ENCODE measurements around the gene TEX9.

TEX9 gene

GRCh38 chr15:56454836-56455235 is 89.6 kb downstream of the TEX9 start:
- no peak for DNase-seq (ENCODE audit: low read depth)

GRCh38 chr15:56456229-56456628 is 91.0 kb downstream of the TEX9 start:
- DNase-seq (ENCODE audit: low read depth) = no peak

- DNase-seq (ENCODE audit: low read depth) = no peak
Measured at GRCh38 chr15:56459096-56459495, 93.9 kb downstream of the TEX9 start.

- no peak for DNase-seq (ENCODE audit: low read depth)
Measured at GRCh38 chr15:56460071-56460470, 94.8 kb downstream of the TEX9 start.

GRCh38 chr15:56460947-56461346 is 95.7 kb downstream of the TEX9 start:
- no peak for DNase-seq (ENCODE audit: low read depth)

GRCh38 chr15:56464893-56465520 is 99.8 kb downstream of the TEX9 start, which contains the start of gene MNS1:
Gene MNS1, minus strand, starts transcription at chr15:56465137. Its CDS starts 165 bp downstream, at chr15:56464972.
- peak; percentile 78 for DNase-seq (ENCODE audit: low read depth)

- no peak for DNase-seq (ENCODE audit: low read depth)
Measured at GRCh38 chr15:56467616-56468015, 102.4 kb downstream of the TEX9 start.

GRCh38 chr15:56468401-56468800 is 103.2 kb downstream of the TEX9 start:
- no peak for DNase-seq (ENCODE audit: low read depth)

GRCh38 chr15:56469483-56469882 is 104.3 kb downstream of the TEX9 start:
- DNase-seq (ENCODE audit: low read depth) = no peak

GRCh38 chr15:56471440-56472069 is 106.3 kb downstream of the TEX9 start:
- no peak for DNase-seq (ENCODE audit: low read depth)

GRCh38 chr15:56472278-56472677 is 107.1 kb downstream of the TEX9 start:
- no peak for DNase-seq (ENCODE audit: low read depth)

GRCh38 chr15:56473017-56473416 is 107.8 kb downstream of the TEX9 start:
- no peak for DNase-seq (ENCODE audit: low read depth)

- DNase-seq (ENCODE audit: low read depth) = no peak
Measured at GRCh38 chr15:56475351-56475750, 110.1 kb downstream of the TEX9 start.
